Measurements from ENCODE around the gene CKAP2L.

GRCh38 chr2:112752667-112753066 lies 11.7 kb downstream of the CKAP2L start:
- TF ChIP-seq POLR2A (IDR thresholded peaks at IDR 0.05), result no peak
- TF ChIP-seq CTCF (IDR thresholded peaks at IDR 0.05), result no peak
- no peak for TF ChIP-seq POLR2AphosphoS5 (IDR thresholded peaks at IDR 0.05)
- no peak for TF ChIP-seq EP300 (IDR thresholded peaks at IDR 0.05)

All from sigmoid colon (tissue), 4 donors.